Muscle of back (tissue), 13 donors: ENCODE measurements around the gene C2orf80. TPM values are rescaled to one million over a fixed set of nuclear protein-coding genes. Genes with fewer than 3 reads are reported as not detected.
A peak's percentile ranks its signal among the peaks of the same experiment; 100 is the strongest.
"Not testable (repeated sequence)": the region's sequence is repeated elsewhere in the genome, so short reads cannot be mapped to it uniquely, and the experiment has no call there.

Experiments
- DNase-seq, 3 donors: peaks; one replicate each; pipeline versions ENCODE4 v3.0.0 to v3.0.0-alpha.2; 2013
- long read RNA-seq, 9 donors: transcript quantifications; one replicate each; lab custom pipeline, GENCODE V29; 2026
- polyA plus RNA-seq, 10 donors: library from polyadenylated mRNA; unstranded; fragments of 120-200 nt; gene quantifications; one replicate each; pipeline ENCODE4 v1.2.1, GENCODE V29; 2013; ENCODE audit not compliant: insufficient read length in 10 of 10

The C2orf80 gene
- not detected for polyA plus RNA-seq
- long read RNA-seq, donor 1: 0 reads
- long read RNA-seq, donor 2: 0 reads
- long read RNA-seq, donor 3: 0 reads
- long read RNA-seq, donor 4: 0 reads
- long read RNA-seq, donor 5: 0 reads
- long read RNA-seq, donor 6: 0 reads
- long read RNA-seq, donor 7: 0 reads
- long read RNA-seq, donor 8: 0 reads
- long read RNA-seq, donor 9: 0 reads

DNA sequence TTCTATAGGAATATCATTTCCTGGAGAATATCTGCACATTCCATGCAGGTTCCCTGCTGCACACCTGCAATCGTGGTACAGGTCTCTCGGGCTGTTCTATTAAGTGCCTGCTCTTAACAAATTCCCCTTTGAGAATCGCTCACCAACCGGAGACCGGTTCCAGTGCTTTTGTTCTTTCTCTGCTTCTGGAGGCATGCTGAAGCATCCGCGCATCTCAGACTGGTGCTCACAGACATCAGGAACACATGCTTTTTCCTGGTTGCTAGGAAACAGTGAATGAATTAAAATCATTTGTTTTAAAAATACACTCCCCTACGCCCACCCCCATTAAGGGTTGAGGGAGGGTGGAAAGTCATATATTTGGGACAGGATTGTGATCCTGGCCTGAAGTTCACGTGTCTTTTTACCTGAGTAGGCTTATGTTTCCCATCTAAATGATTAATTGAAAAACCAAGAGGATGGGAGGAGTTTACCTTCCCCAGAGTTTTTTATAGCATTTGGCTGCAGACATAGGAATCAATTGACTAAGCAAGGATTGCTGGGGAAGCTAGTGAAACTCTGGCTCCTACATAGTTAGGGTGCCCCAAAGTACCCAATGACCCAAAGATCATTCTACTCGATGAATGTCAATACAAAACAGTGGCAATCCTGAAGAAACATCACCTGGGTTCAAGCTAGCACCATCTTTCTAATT, at the start of gene C2orf80:
TSS of gene C2orf80 (minus strand) at position 221 of the 694 bp plus-strand sequence. CDS start 3,044 bp downstream, outside the sequence.
- no peak for DNase-seq

DNA sequence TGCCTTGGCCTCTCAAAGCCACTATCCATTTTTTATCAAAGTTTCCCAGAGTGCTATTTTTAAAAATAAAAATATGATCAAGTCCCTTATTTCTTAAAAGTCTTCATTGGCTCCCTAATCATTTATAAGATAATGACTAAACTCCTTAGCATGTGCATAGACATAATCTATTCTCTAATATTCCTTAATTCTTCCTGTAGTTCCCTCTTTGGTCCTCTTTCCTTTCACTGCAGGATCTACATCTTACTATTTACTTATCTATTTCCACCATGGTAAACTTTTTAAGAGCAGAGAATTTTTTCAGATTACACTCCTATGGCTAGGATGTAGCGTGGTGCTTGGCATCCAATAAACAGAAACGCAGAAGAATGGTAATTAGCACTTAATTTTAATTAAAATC, 46.0 kb upstream of the C2orf80 start:
- DNase-seq: no peak

DNA sequence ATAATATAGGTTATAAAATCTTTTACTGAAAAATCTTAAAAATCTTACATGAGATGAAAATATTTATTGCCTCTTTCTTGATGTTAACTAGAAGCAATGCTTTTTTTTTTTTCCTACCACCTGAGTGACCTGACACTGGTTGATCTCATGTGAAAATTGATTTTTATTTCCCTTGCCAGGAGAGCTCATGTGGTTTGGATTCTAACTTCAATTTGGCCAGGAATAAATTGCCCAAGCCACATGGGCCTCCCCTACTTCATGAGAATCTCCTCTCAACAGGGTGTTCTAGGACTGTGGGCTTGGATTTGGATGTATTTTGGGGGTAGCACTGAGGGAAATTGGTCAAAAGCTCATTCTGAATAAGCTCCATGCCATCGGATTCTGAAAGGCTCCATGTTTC, 45.0 kb upstream of the C2orf80 start:
- DNase-seq: no peak

DNA sequence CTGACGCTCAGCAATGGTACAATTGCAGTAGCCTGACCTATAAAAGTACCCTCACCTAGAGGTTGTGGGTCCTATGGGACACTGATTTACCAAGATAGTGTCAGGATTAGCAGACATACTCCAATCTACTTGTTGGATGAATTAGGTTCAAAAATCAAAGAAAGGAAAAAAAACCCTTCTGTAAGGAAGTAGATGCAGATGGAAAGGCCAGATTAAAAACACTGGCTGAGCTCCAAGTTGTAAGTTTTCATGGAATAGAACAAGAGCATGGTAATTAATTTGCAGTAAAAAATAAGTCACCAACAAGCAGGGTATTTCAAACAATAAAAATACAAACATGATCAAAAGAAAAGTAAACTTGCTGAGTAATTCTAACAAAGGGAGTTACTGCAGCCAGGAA, 38.6 kb upstream of the C2orf80 start:
- no peak for DNase-seq

DNA sequence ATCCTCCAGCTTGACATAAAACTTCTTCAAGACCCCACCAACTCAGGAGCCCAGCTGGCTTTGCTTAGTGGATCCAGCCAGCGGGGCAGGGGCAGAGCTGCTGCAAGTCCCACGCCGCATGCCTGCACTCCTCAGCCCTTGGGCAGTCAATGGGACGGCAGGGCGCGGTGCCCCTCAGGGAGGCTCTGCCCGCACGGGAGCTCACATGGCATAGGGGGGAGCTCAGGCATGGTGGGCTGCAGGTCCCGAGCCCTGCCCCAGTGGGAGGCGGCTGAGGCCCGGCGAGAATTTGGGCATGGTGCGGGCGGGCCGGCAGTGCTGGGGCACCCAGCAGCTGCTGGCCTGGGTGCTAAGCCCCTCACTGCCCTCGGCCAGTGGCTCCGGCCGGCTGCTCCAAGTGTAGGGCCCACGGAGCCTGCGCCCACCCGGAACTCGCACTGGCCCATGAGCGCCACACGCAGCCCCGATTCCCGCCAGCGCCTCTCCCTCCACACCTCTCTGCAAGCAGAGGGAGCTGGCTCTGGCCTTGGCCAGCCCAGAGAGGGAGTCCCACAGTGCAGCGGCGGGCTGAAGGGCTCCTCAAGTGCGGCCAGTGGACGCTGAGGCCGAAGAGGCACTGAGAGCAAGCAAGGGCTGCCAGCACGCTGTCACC, 37.9 kb upstream of the C2orf80 start:
- DNase-seq: no peak

DNA sequence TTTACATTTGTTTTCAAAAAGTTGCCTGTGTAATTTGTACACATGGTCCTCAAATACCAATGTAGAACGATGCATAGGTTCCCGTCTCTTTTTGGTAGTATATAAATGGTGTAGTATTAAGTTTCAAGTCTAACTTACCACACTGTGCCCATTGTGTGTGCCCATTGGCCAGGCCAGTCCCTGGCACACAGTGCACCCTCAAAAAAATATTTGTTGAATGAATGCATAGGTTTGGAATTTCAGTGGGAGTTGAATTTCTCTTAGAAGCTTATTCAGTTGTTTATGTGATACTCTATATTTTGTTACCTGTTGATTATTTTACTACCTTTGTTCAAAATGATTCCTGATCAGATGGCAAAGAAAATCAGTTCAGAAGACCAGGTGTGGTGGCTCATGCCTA, 35.0 kb upstream of the C2orf80 start:
- DNase-seq: no peak

DNA sequence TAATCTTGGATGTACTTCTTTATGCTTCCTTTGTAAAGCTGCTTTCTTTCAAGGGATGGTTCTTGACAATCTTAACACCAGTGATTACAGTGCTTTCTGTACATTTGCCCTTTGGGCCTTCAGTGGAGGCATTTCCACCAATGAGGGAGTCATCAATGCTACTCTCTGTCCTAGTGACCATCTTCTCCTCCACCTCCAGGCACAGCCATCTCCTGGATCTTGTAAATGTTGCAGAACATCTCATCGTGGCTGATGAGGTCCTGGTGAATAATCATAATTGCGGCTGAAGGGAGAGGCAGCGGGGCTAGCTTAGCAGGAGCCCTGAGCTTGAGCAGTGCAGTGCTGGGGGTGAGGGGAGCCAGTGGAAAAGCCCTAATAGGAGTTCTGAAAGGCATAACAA, 32.5 kb upstream of the C2orf80 start:
- peak in 1 of 3 donors; percentile 1 for DNase-seq

DNA sequence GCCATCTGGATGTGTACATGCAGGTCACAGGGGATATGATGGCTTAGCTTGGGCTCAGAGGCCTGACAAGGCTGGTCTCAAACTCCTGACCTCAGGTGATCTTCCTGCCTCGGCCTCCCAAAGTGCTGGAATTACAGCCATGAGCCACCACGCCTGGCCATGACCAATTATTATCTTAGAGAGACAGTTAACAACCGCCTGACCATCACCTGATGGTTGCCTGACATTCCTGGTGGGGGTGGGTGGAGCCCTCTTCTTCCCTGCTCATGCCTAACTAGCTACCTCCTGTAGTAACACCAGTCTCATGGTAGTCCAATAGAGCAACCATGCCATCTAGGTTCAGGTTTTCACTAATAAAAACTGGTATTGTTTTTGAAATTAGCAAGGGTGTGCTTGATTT, 32.0 kb upstream of the C2orf80 start:
- not testable (repeated sequence) for DNase-seq

DNA sequence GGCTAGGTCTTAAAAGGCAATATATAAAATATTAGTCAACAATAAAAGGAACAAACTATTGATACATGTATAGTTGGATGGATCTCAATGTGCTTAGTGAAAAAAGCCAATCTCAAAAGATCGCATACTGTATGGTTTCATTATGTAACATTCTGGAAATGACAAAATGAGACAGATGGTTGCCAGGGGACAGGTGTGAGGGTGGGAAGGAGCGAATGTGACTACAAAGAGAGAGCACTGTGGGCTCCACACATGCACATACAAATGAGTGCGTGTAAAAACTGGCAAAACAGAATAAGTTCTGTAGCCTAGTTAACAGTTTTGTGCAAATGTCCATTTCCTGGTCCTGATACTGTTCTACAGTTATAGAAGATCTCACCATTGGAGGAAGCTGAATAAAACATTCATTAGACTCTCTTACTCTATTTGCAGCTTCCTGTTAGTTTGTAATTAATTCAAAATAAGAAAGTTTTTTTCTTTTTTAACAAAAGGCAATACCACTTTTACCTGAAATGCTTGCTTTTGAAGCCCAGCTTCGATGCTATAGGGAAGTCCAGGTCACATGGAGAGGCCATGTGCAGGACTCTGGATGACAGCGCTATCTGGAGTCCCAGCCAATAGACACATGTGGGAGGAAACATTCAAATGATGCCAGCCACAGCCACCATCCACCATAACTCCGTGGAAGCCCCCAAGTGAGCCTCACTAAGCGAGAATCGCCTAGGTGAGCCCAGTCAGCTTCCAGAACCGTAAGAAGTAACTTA, 21.0 kb upstream of the C2orf80 start:
- no peak for DNase-seq

DNA sequence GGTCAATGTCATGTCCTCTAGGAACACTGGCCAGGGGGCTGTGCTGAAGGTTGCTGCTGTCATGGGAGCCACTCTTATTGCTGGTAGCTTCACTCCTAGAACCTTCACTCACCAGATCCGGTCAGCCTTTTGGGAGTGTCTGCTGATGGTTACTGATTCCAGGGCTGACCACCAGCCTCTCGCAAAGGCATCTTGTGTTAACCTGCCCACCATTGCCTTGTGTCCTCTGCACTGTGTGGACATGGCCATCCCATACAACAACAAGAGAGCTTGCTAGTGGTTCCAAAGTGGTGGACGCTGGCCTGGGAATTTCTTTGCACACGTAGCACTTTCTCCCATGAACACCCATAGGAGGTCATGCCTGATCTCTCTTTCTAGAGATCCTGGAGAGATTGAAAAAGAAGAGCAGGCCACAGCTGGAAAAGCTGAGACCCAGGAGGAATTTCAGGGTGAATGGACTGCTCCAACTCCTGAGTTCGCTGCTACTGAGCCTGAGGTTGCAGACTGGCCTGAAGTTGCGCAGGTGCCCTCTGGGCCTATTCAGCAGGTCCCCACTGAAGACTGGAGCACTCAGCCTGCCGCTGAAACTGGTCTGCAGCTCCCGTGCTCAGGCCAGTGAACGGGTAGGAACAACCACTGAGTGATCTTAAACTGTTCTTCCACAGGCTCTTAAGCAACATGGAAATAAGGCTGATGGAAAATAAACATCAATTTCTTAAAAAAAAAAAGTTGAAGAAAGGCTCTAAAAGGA, 18.7 kb upstream of the C2orf80 start:
- DNase-seq: no peak

DNA sequence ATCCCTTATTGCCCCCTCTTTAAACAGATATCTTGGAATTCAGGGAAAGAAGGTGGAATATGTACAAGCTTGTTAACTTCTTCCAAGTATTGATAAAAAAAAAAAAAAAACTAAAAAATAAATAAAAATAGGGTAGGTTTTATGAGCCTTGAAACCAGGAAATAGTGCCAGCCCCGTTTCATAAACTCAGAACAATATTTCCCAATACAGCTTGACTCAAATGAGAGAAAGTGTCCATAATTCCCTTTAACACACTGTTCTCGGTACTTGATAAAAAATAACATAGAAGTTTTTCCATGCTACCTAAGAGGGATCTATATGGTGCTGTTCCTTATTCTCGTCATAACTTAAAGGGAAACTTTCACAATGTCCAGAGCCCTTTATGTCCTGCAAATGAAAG, 17.9 kb upstream of the C2orf80 start:
- no peak for DNase-seq

DNA sequence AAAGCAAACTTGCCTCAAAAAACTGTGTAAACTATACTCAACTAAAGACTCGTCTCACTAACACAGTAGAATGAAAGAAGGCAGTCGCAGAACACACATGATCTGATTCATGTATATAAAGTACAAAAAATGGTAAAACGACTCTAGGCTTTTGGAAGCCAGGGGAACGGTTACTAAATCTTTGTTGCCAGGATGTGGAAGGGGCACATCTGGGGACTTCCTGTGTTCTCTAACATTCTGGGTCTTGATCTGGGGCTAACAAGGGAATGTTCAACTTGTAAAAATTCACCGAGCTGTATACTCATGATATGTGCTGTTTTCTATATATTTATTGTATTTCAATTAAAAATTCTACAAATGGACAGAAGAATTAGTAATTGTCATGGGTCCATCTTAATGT, 14.3 kb upstream of the C2orf80 start:
- no peak for DNase-seq

DNA sequence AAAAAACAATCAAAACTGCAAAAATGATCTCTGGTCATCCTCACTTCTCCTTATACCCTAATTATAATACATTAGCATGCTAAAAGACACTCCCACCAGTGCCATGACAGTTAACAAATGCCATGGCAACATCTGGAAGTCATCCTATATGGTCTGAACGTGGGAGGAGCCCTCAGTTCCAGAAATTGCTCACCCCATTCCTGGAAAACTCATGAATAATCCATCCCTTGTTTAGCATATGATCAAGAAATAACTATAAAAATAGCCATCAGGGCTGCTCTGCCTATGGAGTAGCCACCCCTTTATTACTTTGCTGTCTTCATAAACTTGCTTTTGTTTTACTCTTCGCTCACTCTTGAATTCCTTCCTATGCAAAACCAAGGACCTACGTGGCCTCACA, 5.7 kb upstream of the C2orf80 start:
- DNase-seq: no peak

DNA sequence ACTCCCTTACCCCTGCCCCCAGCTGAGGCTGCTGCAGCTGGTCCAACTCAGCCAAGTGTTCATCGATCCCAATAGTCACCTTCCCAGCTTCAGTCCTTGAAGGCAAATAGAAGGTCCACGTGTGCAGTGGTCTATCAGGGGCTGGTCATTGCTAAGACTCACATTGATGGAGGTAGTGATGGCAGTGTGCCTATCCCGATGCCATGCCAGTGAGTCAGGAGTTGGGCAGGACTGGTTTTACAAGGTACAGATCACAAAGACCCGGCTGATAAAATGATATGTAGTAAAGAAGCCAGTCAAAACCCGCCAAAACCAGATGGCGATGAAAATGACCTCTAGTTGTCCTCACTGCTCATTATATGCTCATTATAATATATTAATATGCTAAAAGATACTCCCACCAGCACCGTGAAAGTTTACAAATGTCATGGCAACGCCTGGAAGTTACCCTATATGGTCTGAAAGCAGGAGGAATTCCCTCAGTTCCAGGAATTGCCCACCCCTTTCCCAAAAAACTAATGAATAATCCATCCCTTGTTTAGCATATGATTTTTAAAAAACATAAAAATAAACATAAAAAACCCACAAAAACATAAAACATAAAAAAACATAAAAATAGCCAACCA, 2.9 kb upstream of the C2orf80 start:
- no peak for DNase-seq

DNA sequence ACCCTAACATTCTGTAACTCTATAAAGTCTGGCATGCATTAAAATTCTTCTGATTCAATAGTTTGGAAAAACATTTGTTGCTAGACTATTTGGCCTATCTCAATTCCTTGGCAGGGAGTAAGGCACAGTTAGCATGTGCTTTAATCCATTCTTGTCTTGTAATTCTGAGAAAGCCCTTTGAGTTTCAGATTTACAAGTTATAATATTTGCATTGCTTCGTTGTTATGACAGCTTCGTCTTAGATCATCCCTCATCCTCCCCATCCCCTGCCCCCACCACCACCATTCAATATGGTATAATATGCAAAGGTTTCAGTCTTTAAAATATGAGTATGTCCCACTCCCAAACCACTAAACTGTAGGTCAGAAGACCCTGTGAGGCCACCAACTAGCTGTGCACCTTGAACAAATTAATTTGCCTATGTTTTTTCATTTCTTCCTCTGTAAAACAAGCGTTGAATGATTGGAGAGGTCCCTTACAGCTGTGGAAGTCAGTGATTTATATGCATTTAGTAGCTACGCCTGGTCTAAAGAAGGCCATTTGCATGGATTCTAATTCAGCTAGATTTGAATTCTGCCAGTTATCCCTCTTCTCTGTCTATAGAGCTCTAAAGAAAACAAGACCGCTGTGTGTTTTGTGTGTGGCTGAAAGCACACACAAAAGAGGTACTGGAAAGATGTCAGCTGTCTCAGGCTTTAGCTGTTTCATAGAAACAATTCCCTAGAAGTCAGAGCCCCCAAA, 591 bp downstream of the C2orf80 start:
- no peak for DNase-seq

DNA sequence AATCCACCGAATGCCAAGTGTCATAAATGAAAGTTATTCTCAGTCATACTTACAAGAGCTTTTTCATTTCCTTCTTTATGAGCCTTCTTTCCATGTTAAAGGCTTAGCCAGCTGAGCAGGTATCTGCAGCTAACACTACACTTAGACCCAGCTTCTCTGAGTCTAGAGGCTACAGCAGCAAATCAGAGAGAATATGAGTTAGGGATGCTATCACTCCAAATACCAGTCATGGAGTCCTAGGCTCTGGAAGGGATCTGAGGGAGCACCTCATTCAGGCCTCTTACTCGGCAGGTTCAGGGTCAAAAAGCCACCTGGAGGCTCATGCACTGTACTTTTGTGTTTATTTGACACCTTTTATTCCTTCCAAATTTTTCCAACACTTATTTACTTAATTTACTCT, 2.9 kb downstream of the C2orf80 start:
- no peak for DNase-seq

DNA sequence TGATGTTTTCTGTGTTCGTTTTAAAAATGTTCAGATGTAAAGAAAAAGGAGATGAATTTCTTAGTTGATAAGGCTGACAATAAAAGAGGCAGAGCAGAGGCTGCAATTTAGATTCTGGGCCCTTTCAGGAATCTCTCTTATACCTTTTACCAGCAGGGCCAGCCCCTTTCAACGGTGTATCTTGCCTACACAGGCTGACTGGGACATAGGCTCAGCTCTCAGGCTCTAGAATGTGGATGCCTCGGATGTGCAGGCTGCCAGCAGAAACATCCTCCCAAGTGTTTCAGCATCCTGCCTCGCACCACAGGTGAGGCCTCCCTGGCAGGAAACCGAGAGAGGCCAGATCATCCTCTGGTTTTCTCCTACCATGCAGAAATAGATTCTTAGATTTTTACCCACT, 3.4 kb downstream of the C2orf80 start:
- no peak for DNase-seq

DNA sequence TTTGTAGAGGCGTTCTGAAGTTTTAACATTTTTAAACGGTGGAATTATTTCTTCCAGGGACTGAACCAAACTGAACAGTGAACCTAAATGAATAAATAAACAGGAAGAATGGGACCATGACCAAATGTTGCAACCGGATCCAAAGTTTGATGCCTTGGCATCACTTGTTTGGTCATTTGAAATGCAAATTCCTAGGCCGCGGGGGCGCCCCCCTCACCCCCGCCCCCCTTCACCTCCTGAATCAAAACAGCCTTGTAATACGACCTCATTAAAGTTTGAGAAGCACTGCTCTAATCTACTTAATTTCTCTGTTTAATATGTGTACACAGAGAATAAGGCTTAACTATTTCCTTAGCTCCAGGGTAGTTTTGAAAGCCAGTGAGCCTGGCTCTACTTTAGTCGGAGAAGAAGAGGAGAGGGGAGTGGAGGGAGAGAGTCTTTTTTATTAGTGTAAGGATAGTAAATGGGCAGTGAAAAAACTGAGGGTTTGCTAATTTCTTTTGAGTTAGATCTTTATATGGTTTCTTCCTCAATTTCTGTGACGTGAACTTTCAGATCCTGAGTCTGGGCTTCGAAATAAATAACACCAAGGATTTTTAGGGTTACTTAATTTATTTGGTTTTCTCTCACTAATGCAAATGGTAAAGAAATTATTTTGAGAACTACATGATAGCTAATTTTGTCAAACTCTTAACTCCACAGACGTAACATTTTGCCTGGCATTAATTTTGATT, 5.7 kb downstream of the C2orf80 start:
- DNase-seq: no peak

DNA sequence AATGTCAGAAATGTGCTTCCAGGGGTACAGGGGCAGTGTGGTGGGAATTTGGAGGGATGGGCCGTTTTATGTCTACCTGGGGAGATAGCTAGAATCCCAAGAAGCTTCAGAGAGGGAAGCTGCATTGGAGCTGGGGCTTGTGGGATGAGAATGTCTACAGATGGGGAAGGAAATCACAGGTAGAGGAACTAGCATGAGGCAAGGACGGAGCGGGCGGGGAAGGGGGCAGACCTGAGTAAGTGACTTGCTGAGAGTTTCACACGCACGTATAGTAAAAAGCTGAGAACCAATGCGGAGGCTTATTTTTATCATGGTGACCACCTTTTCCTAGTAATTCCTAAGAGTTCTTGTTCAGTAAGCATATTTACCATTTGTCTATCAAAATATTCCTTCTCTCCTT, 6.3 kb downstream of the C2orf80 start:
- DNase-seq: no peak

DNA sequence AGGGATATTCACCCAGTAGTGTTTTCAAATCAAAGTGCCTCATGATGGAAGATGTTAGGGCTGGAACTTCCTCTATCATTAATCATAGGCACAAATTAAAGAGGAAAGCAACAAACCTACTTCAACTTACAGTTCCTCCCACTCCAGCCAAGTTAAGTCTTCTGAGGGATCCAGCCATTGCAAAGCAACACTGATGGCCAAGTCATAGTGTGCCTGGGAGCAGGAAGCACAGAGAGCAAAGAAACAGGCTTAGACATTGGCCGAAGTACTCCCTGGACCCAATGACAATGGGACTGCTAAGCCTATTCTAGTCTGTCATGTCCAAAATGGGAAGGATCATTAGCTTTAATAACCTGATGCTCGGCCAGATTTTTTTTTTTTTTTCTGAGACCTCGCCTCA, 7.0 kb downstream of the C2orf80 start:
- DNase-seq: peak in 1 of 3 donors; percentile 34
